ENCODE measurements around the gene PCBP1.
"Not testable (repeated sequence)": the region's sequence is repeated elsewhere in the genome, so short reads cannot be mapped to it uniquely, and the experiment has no call there.

The PCBP1 gene

DNA sequence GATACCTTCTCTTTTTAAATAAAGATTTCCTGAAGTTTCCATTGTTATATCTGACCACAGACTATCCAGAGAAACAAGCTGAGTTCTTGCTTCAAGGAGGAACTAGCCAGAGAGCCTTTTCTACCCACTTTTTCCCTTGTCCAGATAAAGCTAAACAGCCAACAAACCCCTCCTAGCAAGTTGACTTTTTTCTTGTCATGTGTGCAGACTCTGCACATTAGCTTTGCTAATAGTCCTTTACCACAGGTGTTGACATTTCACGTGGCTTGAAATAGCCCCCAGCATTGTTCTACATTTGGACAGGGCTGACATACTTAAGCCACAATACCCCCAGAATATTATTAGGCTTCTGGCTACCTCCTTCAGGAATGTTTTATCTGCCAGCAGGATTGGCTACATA, 40.7 kb downstream of the PCBP1 start:
- DNase-seq, result no peak

DNA sequence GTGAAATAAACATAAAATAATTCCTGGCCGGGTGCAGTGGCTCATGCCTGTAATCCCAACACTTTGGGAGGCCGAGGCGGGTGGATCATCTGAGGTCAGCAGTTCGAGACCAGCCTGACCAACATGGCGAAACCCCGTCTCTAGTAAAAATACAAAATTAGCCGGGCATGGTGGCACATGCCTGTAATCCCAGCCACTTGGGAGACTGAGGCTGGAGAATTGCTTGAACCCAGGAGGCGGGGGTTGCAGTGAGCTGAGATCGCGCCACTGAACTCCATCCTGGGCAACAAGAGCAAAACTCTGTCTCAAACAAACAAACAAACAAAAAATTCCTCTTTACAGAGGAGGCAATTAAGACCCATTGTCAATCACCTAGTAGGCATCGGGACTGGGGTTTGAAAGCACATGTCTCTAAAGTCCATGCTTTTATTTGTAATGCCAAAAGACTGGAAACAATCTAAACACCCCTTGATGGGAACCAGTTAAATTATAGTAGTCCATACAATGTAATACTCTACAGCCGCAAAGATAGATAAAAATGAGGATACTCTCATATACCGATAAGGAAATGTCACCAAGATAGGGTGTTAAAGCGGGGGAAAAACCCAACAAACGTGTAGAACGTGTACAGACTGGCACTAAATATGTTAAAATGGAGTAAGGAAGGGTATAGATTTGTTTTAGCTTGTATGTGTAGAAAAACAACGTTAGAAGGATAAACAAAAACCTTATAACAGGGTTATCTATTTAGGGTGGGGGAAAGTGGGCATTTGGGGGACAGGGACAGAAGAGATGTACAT, 44.3 kb downstream of the PCBP1 start:
- peak; percentile 52 for DNase-seq

DNA sequence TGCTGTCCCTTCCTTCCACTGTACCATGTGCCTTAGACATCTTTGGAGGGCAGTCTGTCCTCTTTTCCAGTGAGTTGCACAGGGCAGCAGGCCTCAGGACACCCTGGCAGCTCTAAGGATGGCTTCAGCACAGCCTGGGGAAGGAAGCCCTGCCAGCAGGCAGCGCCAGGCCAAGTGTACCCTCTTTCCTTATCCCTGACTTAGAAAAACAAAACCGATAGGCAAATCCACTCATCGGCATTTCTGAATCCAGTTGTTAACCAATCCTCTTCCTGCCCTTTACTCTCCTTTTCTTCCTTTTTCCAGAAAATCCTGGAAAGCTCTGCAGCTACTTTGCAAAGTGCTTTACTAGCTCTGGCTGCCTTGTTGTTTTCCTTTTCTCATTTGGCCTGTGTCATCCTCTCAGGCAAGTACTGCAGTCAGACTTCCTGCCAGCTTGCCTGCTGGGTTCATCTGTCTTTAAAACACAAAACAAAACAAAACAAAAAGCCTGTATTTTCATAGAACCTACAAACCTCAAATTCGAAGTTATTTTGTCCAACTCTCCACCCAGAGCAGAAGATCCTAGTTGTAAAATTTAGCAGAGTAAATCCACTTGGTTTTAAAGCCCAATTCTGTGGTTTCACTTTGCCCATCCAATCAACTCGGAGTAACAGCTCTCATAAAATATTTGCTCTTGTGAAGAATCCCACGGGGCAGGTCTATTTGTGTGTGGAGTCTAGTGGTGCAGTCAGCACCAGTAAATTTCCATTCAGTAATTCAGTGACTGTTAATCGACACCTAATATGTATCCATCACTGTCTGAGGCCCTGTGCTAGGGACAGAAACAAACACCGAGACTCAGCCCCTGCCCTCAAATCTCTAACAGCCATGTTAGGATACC, 45.2 kb downstream of the PCBP1 start:
- peak; percentile 65 for DNase-seq

DNA sequence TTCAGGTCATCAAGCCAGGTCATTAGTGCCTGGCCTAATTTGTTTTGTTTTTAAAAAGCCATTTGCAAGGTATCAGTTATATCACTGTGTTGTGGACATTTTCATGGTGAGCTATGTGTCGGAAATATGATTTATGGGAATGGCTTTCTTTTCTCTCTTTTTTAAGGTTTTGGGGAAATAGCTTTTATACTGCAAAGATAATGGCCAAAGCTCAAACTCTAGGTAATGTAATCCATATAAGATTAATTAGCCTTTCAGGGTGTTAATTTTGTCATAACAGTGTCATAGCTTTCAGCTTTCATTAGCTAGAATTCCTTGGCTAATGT, 45.8 kb downstream of the PCBP1 start:
- DNase-seq, result no peak

DNA sequence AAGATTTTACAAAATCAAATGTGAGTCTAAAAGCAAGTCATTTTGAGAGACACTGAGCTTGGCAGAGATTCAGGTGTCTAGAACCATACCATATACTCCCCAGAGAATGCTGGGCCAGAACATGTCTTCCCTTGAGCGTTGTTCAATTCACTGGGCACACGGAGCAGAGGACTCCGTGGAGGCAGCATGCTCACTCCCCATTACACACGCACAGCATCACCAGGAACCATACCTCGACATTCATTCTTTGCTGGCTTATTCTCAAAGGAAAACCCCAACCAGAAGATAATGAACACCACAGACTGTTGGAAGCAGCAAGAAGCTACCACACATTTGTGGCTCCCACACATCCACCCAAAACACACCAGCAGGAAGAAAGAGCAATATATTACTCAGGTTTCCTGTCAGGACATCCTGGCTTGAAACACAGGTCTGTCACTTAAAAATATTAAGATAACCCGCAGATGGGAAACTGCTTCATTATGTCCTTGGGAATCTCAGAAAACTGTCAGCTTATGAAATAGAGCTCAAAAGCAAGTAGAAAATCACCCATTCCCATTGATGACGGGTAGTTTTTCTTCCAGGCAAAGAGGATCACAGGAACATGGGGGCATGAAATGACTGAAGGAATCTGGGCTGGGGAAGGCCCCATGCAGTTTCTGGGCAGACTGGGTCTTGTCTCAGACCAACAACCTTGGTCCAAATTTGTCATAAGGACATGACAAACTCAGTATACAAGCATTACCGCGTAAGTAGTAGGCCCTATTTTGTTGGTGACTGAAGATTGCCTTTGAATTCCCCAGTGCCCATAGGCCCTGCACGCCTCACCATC, 46.4 kb downstream of the PCBP1 start:
- peak; percentile 60 for DNase-seq

DNA sequence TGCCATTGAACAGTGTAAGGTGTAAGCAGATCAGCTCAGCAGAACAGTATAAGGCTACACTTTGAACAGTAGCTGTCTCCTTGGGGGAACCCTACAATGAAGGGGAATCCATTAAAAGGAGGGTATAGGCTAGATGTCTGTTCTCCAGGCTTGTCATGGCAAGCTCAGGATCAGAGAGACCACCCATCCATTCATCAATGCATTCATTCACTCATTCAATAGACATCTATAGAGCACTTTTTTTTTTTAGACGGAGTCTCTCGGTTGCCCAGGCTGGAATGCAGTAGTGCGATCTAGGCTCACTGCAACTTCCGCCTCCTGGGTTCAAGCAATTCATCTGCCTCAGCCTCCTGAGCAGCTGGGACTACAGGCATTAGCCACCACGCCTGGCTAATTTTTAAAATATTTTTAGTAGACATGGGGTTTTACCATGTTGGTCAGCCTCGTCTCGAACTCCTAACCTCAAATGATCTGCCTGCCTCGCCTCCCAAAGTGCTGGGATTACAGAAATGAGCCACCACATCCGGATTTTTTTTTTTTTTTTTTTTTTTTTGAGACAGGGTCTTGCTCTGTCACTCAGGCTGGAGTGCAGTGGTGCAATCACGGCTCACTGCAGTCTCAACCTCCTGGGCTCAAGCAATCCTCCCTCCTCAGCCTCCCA, 47.2 kb downstream of the PCBP1 start:
- not testable (repeated sequence) for DNase-seq

Measured in CD4-positive, alpha-beta T cell treated with Interleukin-21 for 1 hour (primary cell).